Kidney (tissue), 14 donors: ENCODE data around the gene TMEM88. TPM values are rescaled to one million over a fixed set of nuclear protein-coding genes. Genes with fewer than 3 reads are reported as not detected.
A peak's percentile ranks its signal among the peaks of the same experiment; 100 is the strongest.

Experiments
- DNase-seq, 5 donors: peaks; one replicate each; pipeline ENCODE4 v3.0.0-alpha.2; 2013 to 2020
- FAIRE-seq: peaks from 2 replicates; lab custom pipeline; 2012; peaks lifted over from hg19 to GRCh38; lab: Jason Lieb, UNC
- H3K27ac ChIP-seq, 2 donors: one replicate each; pipeline ENCODE4 v1.7.0; 2013; ENCODE audit warnings: low read depth in 2 of 2, low read length in 2 of 2, inconsistent platforms in 1 of 2
- H3K27me3 ChIP-seq: one replicate; pipeline ENCODE4 v1.7.1; 2013; ENCODE audit warnings: low read length, inconsistent platforms; ENCODE audit not compliant: control insufficient read depth, insufficient read depth
- H3K36me3 ChIP-seq, 3 donors: one replicate each; pipeline versions ENCODE4 v1.7.0 to v1.7.1; 2013; ENCODE audit warnings: low read length in 3 of 3, control low read depth in 1 of 3, inconsistent platforms in 1 of 3; ENCODE audit not compliant: insufficient read depth in 3 of 3, control insufficient read depth in 2 of 3
- H3K4me1 ChIP-seq, 3 donors: one replicate each; pipeline versions ENCODE4 v1.7.0 to v1.7.1; 2013; ENCODE audit warnings: low read length in 3 of 3, inconsistent platforms in 1 of 3, low read depth in 1 of 3; ENCODE audit not compliant: control insufficient read depth in 2 of 3, insufficient read depth in 2 of 3
- H3K4me3 ChIP-seq, 3 donors: one replicate each; pipeline versions ENCODE4 v1.7.0 to v1.8.1; 2013; ENCODE audit warnings: low read length in 3 of 3, control low read depth in 1 of 3, inconsistent platforms in 1 of 3
- H3K9ac ChIP-seq, 3 donors: one replicate each; pipeline versions ENCODE4 v1.7.0 to v1.7.1; 2013; ENCODE audit warnings: low read length in 3 of 3, control low read depth in 1 of 3, inconsistent platforms in 1 of 3
- H3K9me3 ChIP-seq, 3 donors: one replicate each; pipeline versions ENCODE4 v1.7.0 to v1.7.1; 2013; ENCODE audit warnings: low read length in 3 of 3, control low read depth in 1 of 3, inconsistent platforms in 1 of 3; ENCODE audit not compliant: control insufficient read depth in 2 of 3, insufficient read depth in 1 of 3
- CTCF ChIP-seq: IDR thresholded peaks from 3 replicates; pipeline ENCODE4 v1.5.1; 2012; ENCODE audit warnings: mild to moderate bottlenecking, moderate library complexity, borderline replicate concordance; ENCODE audit not compliant: insufficient read depth; ENCODE audit errors: extremely low read depth
- intact Hi-C: fragments of 100-400 bp; cut with DNase I; formaldehyde crosslinking; loops from one replicate; pipeline ENCODE4 v1.11.1; 2022
- polyA plus RNA-seq: library from polyadenylated mRNA; stranded (reverse); fragments of 350-450 nt; fragmentation: Illumina TruSeq; extraction: RNeasy Lipid Tissue Mini Kit (QIAGEN cat#74804); gene quantifications from one replicate; pipeline ENCODE4 v1.2.3, GENCODE V29; 2014; ENCODE audit warnings: low read depth, low replicate concordance; ENCODE audit not compliant: insufficient read depth
- total RNA-seq: library from RNA; stranded (reverse); fragmentation: NEBNext Ultra II Directional; extraction: Animal tissue kit (Norgen Biotek cat#: 25700); gene quantifications from one replicate; pipeline ENCODE4 v1.2.1, GENCODE V29; 2021
- donor health status: control.
- donor health status: control.
- donor health status: control.
- donor health status: control.
- donor health status: control.
- donor health status: DM: yes; HTN: yes; CAD: no.
- donor health status: Normal renal cell carcinoma (clear cell type).

Gene TMEM88
- total and polyA plus RNA-seq, 2 donors from 2014 or later, result 17.6 to 59.8 TPM

- DNase-seq, result no peak
Measured at GRCh38 chr17:7823581-7824001, 31.3 kb upstream of the TMEM88 start.

GRCh38 chr17:7824021-7824924, 30.6 kb upstream of the TMEM88 start:
- H3K9ac ChIP-seq, result no peak overlapping the region
- no peak for FAIRE-seq

More at GRCh38 chr17:7823581-7824001, 31.3 kb upstream of the TMEM88 start:
- Histone ChIP-seq H3K4me1 (no peaks in the 10 kb centered on the region), H3K9ac (no peak overlapping the region), H3K4me3 (no peak overlapping the region), H3K27me3 (no peaks in the 10 kb centered on the region), H3K9me3 (no peaks in the 10 kb centered on the region), H3K27ac (no peak overlapping the region), H3K36me3 (no peaks in the 10 kb centered on the region)
- intact Hi-C loops, result no loop called here
- no peak for TF ChIP-seq CTCF
- no peak for FAIRE-seq

GRCh38 chr17:7825206-7825990, 29.5 kb upstream of the TMEM88 start:
- DNase-seq, result peak in 1 of 5 donors; percentile 10
- no peaks in the 10 kb centered on the region for H3K36me3 ChIP-seq
- H3K4me1 ChIP-seq, result no peaks in the 10 kb centered on the region
- no peak for TF ChIP-seq CTCF
- intact Hi-C loops, result no loop called here
- H3K9me3 ChIP-seq, result no peaks in the 10 kb centered on the region
- no peaks in the 10 kb centered on the region for H3K27me3 ChIP-seq
- no peak for FAIRE-seq
- no peak overlapping the region for H3K4me3 ChIP-seq
- H3K27ac ChIP-seq, result no peak overlapping the region
- no peak overlapping the region for H3K9ac ChIP-seq

More at GRCh38 chr17:7824021-7824924, 30.6 kb upstream of the TMEM88 start:
- Histone ChIP-seq H3K27ac (no peak overlapping the region), H3K4me1 (no peaks in the 10 kb centered on the region), H3K9me3 (no peaks in the 10 kb centered on the region), H3K4me3 (no peak overlapping the region), H3K27me3 (no peaks in the 10 kb centered on the region), H3K36me3 (no peaks in the 10 kb centered on the region)
- DNase-seq, result no peak
- intact Hi-C loops, result no loop called here
- TF ChIP-seq CTCF, result no peak
